Neuronal stem cell (in vitro differentiated cells): ENCODE data around the gene CIC.

Experiments
- DNase-seq: peaks from one replicate; pipeline ENCODE4 v3.0.0-alpha.2; 2013; ENCODE audit warnings: low spot score
- H2AFZ ChIP-seq: one replicate; pipeline ENCODE4 v1.6.1; 2013; ENCODE audit warnings: mild to moderate bottlenecking, low read length, inconsistent platforms
- H2AK5ac ChIP-seq: 2 replicates; pipeline ENCODE4 v1.6.1; 2013; ENCODE audit warnings: low read depth, mild to moderate bottlenecking, inconsistent platforms, low read length, moderate library complexity, mixed read lengths
- H2BK120ac ChIP-seq: 2 replicates; pipeline ENCODE4 v1.6.1; 2013; ENCODE audit warnings: low read depth, mild to moderate bottlenecking, inconsistent platforms, low read length, moderate library complexity, mixed read lengths
- H2BK12ac ChIP-seq: one replicate; pipeline ENCODE4 v1.6.1; 2013; ENCODE audit warnings: low read length, inconsistent platforms
- H2BK15ac ChIP-seq: 2 replicates; pipeline ENCODE4 v1.6.1; 2013; ENCODE audit warnings: mild to moderate bottlenecking, low read length, inconsistent platforms, mixed read lengths
- H2BK5ac ChIP-seq: one replicate; pipeline ENCODE4 v1.6.1; 2013; ENCODE audit warnings: inconsistent platforms, mild to moderate bottlenecking, low read length, moderate library complexity
- H3K14ac ChIP-seq: one replicate; pipeline ENCODE4 v1.6.1; 2013; ENCODE audit warnings: low read length, inconsistent platforms
- H3K18ac ChIP-seq: 2 replicates; pipeline ENCODE4 v1.6.1; 2013; ENCODE audit warnings: low read length, inconsistent platforms
- H3K23ac ChIP-seq: 2 replicates; pipeline ENCODE4 v1.6.1; 2013; ENCODE audit warnings: low read depth, mild to moderate bottlenecking, mixed read lengths, low read length, inconsistent platforms; ENCODE audit not compliant: poor library complexity
- H3K27ac ChIP-seq: replicated peaks from 3 replicates; pipeline ENCODE4 v1.5.1; 2013; ENCODE audit warnings: low read length, inconsistent platforms
- H3K27me3 ChIP-seq, 3 experiments: 2 replicates each; pipeline ENCODE4 v1.6.1; 2013; ENCODE audit warnings: low read length in 3 of 3, mild to moderate bottlenecking in 2 of 3, inconsistent platforms in 1 of 3, low read depth in 1 of 3, mixed read lengths in 1 of 3, moderate library complexity in 1 of 3; ENCODE audit not compliant: control insufficient read depth in 3 of 3, insufficient read depth in 3 of 3
- H3K36me3 ChIP-seq, 2 donors: replicated peaks in 1 of 2; 2 replicates each; pipeline ENCODE4 v1.6.1; 2013; ENCODE audit warnings: low read length in 2 of 2; ENCODE audit not compliant: control insufficient read depth in 2 of 2, insufficient read depth in 2 of 2
- H3K4ac ChIP-seq: 2 replicates; pipeline ENCODE4 v1.6.1; 2013; ENCODE audit warnings: inconsistent platforms, mild to moderate bottlenecking, low read length, moderate library complexity
- H3K4me1 ChIP-seq, 2 donors: 1 replicate in 1 of 2; 2 replicates in 1 of 2; pipeline ENCODE4 v1.6.1; 2013; ENCODE audit warnings: low read length in 2 of 2, low read depth in 1 of 2; ENCODE audit not compliant: control insufficient read depth in 2 of 2, insufficient read depth in 1 of 2
- H3K4me2 ChIP-seq: one replicate; pipeline ENCODE4 v1.6.1; 2013; ENCODE audit warnings: mild to moderate bottlenecking, low read length, inconsistent platforms; ENCODE audit not compliant: insufficient read depth, poor library complexity, severe bottlenecking
- H3K4me3 ChIP-seq, 2 donors: 2 replicates each; pipeline ENCODE4 v1.5.1; 2013; ENCODE audit warnings: low read length in 2 of 2, mild to moderate bottlenecking in 2 of 2, inconsistent platforms in 1 of 2, moderate library complexity in 1 of 2
- H3K79me1 ChIP-seq: one replicate; pipeline ENCODE4 v1.6.1; 2013; ENCODE audit warnings: low read depth, mild to moderate bottlenecking, inconsistent platforms, low read length, moderate library complexity
- H3K9ac ChIP-seq: one replicate; pipeline ENCODE4 v1.6.1; 2013; ENCODE audit warnings: mild to moderate bottlenecking, low read depth, low read length, inconsistent platforms; ENCODE audit not compliant: poor library complexity
- H3K9me3 ChIP-seq, 2 donors: replicated peaks in 1 of 2; 2 replicates each; pipeline versions ENCODE3 to v1.6.1; 2013; ENCODE audit warnings: low read length in 2 of 2, mild to moderate bottlenecking in 2 of 2, inconsistent platforms in 1 of 2, low read depth in 1 of 2, mixed read lengths in 1 of 2, moderate library complexity in 1 of 2; ENCODE audit not compliant: control insufficient read depth in 2 of 2, insufficient read depth in 1 of 2
- H4K8ac ChIP-seq: one replicate; pipeline ENCODE4 v1.6.1; 2013; ENCODE audit warnings: low read depth, mild to moderate bottlenecking, inconsistent platforms, low read length, moderate library complexity
- H4K91ac ChIP-seq: one replicate; pipeline ENCODE4 v1.6.1; 2013; ENCODE audit warnings: low read length, low read depth, mild to moderate bottlenecking, inconsistent platforms; ENCODE audit not compliant: poor library complexity
- WGBS, 2 donors: extraction: QIAGEN DNeasy Blood & Tissue Kit; methylation state at CpG; one replicate each; pipeline ENCODE4 v1.1.7; 2013; ENCODE audit warnings: missing lambda C conversion rate in 2 of 2, mixed read lengths in 1 of 2; ENCODE audit not compliant: insufficient read length in 2 of 2, insufficient replicate concordance in 1 of 2; ENCODE audit errors: extremely low coverage in 2 of 2; 5-methylcytosine and 5-hydroxymethylcytosine counted together

Gene CIC

DNA sequence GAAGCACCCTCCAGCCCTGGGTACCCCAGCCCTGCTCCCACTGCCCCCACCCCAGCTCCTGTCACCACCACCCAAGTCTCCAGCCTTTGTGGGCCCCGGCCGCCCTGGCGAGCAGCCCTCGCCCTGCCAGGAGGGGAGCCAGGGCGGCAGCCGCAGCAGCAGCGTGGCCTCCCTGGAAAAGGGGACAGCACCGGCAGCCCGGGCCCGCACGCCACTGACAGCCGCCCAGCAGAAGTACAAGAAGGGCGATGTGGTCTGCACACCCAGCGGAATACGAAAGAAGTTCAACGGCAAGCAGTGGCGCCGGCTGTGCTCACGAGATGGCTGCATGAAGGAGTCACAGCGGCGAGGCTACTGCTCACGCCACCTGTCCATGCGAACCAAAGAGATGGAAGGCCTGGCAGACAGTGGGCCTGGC, 3.9 kb downstream of the CIC start:
- H2AK5ac ChIP-seq = no peak overlapping the region
- H3K4me2 ChIP-seq = no peak overlapping the region
- no peak overlapping the region for H2BK5ac ChIP-seq
- DNase-seq = no peak
- no peak overlapping the region for H2BK12ac ChIP-seq
- no peaks in the 10 kb centered on the region for H3K27me3 ChIP-seq
- H3K18ac ChIP-seq = no peak overlapping the region
- H3K4me3 ChIP-seq = no peak overlapping the region
- H2BK120ac ChIP-seq = no peak overlapping the region
- peaks cover 16 to 40% of the 10 kb centered on the region in 2 donors for H3K36me3 ChIP-seq
- H3K79me1 ChIP-seq = peaks cover 24% of the 10 kb centered on the region
- H3K4ac ChIP-seq = no peak overlapping the region
- H2AFZ ChIP-seq = no peak overlapping the region
- H2BK15ac ChIP-seq = no peak overlapping the region
- H3K9ac ChIP-seq = no peak overlapping the region
- H4K91ac ChIP-seq = no peak overlapping the region
- peak overlapping the region; percentile 20 for H3K23ac ChIP-seq
- H3K4me1 ChIP-seq = peaks cover 8 to 14% of the 10 kb centered on the region in 2 donors
- H3K14ac ChIP-seq = no peak overlapping the region
- no peaks in the 10 kb centered on the region for H3K9me3 ChIP-seq
- H4K8ac ChIP-seq = no peak overlapping the region
- WGBS, 2 donors = no CpG with 5 or more reads among the region's 23 CpGs
- no peak overlapping the region for H3K27ac ChIP-seq

DNA sequence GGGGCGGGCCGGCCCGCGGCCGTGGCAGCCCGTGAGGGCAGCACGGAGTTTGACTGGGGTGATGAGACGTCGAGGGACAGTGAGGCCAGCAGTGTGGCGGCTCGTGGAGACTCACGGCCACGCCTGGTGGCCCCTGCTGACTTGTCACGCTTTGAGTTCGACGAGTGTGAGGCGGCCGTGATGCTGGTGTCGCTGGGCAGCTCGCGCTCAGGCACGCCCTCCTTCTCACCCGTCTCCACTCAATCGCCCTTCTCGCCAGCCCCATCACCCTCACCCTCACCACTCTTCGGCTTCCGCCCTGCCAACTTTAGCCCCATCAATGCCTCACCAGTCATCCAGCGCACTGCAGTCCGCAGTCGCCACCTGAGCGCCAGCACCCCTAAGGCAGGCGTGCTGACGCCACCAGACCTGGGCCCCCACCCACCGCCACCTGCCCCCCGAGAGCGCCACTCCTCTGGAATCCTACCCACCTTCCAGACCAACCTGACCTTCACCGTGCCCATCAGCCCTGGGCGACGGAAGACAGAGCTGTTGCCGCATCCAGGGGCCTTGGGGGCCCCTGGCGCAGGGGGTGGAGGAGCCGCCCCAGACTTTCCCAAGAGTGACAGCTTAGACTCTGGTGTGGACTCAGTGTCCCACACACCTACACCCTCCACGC, 4.5 kb downstream of the CIC start:
- Histone ChIP-seq H3K23ac (no peak overlapping the region), H3K4me2 (no peak overlapping the region), H4K91ac (no peak overlapping the region), H3K79me1 (peaks cover 25% of the 10 kb centered on the region), H3K9ac (peak overlapping the region; percentile 30), H4K8ac (no peak overlapping the region), H3K27ac (no peak overlapping the region), H2AK5ac (no peak overlapping the region), H2BK5ac (no peak overlapping the region), H3K4ac (no peak overlapping the region), H3K27me3 (no peaks in the 10 kb centered on the region), H2AFZ (no peak overlapping the region), H3K18ac (no peak overlapping the region), H2BK120ac (no peak overlapping the region), H3K4me1 (peaks cover 8 to 14% of the 10 kb centered on the region in 2 donors), H3K9me3 (no peaks in the 10 kb centered on the region), H3K36me3 (peaks cover 16 to 40% of the 10 kb centered on the region in 2 donors), H3K4me3 (no peak overlapping the region), H2BK12ac (no peak overlapping the region), H3K14ac (no peak overlapping the region), H2BK15ac (no peak overlapping the region)
- DNase-seq = no peak
- 100% methylated on average over 2 of the region's 43 CpGs; no CpG with 5 or more reads in 1 of the 2 donors for WGBS, 2 donors

DNA sequence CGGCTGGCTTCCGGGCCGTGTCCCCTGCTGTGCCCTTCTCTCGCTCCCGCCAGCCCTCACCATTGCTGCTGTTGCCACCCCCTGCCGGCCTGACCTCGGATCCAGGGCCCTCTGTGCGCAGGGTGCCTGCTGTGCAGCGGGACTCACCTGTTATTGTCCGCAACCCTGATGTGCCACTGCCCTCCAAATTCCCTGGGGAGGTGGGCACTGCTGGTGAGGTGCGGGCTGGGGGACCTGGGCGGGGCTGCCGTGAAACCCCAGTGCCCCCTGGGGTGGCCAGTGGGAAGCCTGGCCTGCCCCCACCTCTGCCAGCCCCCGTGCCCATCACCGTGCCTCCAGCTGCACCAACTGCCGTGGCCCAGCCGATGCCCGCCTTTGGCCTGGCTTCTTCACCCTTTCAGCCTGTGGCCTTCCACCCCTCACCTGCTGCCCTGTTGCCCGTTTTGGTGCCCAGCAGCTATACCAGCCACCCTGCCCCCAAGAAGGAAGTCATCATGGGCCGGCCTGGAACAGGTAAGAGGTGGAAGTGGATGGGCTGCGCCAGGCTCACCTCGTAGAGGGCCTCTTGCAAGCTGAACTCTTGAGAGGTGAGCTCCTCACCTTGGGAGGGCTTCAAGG, 5.1 kb downstream of the CIC start:
- Histone ChIP-seq H3K14ac (no peak overlapping the region), H3K4ac (no peak overlapping the region), H2AK5ac (no peak overlapping the region), H3K23ac (no peak overlapping the region), H2BK5ac (no peak overlapping the region), H4K8ac (no peak overlapping the region), H2BK120ac (no peak overlapping the region), H3K27ac (no peak overlapping the region), H2BK15ac (no peak overlapping the region), H3K4me1 (peaks cover 9 to 16% of the 10 kb centered on the region in 2 donors), H3K36me3 (peaks cover 16 to 40% of the 10 kb centered on the region in 2 donors), H2AFZ (no peak overlapping the region), H3K18ac (no peak overlapping the region), H2BK12ac (no peak overlapping the region), H3K9ac (peak overlapping the region; percentile 30), H3K4me2 (no peak overlapping the region), H3K79me1 (peaks cover 25% of the 10 kb centered on the region), H3K9me3 (no peaks in the 10 kb centered on the region), H3K4me3 (no peak overlapping the region), H4K91ac (no peak overlapping the region), H3K27me3 (no peaks in the 10 kb centered on the region)
- no peak for DNase-seq
- no CpG with 5 or more reads among the region's 22 CpGs for WGBS, 2 donors

DNA sequence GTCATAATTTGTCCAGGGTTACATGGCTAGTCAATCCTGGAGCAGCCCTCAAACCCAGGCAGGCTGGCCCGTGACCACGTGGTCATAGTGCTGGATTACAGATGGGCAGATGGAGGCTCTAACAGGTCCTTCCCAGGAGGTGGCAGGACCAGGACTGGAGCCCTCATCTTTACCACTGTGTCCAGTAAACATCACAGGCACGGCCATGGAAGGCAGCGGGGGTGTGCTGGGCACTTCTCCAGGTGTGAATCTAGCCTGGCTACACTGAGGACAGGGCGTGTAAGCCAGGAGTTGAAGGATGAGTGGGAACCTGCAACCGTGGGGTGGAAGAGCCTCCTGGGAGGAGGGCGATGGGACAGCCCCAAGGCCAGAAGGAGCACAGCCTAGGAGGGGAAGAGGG, 6.1 kb downstream of the CIC start:
- peaks cover 22% of the 10 kb centered on the region for H3K79me1 ChIP-seq
- no peak overlapping the region for H2BK5ac ChIP-seq
- no peaks in the 10 kb centered on the region for H3K27me3 ChIP-seq
- H3K23ac ChIP-seq = no peak overlapping the region
- H2AFZ ChIP-seq = no peak overlapping the region
- H3K36me3 ChIP-seq = peaks cover 16 to 40% of the 10 kb centered on the region in 2 donors
- H4K91ac ChIP-seq = no peak overlapping the region
- no peak overlapping the region for H4K8ac ChIP-seq
- no peaks in the 10 kb centered on the region for H3K9me3 ChIP-seq
- no CpG with 5 or more reads among the region's 7 CpGs for WGBS, 2 donors
- no peak overlapping the region for H2AK5ac ChIP-seq
- H3K4ac ChIP-seq = no peak overlapping the region
- no peak for DNase-seq
- peak overlapping the region; percentile 1 for H3K18ac ChIP-seq
- H3K4me3 ChIP-seq = no peak overlapping the region
- H2BK12ac ChIP-seq = no peak overlapping the region
- H3K27ac ChIP-seq = no peak overlapping the region
- peak overlapping the region; percentile 9 for H3K9ac ChIP-seq
- no peak overlapping the region for H3K14ac ChIP-seq
- H2BK15ac ChIP-seq = no peak overlapping the region
- no peak overlapping the region for H2BK120ac ChIP-seq
- no peak overlapping the region for H3K4me2 ChIP-seq
- peaks cover 7 to 12% of the 10 kb centered on the region in 2 donors for H3K4me1 ChIP-seq
